ENCODE results near the gene ARFGAP1.
A peak's percentile ranks its signal among the peaks of the same experiment; 100 is the strongest.

ARFGAP1 gene

GRCh38 chr20:63243604-63244247 lies 28.9 kb upstream of the ARFGAP1 start:
- TF ChIP-seq, protein P1, sequence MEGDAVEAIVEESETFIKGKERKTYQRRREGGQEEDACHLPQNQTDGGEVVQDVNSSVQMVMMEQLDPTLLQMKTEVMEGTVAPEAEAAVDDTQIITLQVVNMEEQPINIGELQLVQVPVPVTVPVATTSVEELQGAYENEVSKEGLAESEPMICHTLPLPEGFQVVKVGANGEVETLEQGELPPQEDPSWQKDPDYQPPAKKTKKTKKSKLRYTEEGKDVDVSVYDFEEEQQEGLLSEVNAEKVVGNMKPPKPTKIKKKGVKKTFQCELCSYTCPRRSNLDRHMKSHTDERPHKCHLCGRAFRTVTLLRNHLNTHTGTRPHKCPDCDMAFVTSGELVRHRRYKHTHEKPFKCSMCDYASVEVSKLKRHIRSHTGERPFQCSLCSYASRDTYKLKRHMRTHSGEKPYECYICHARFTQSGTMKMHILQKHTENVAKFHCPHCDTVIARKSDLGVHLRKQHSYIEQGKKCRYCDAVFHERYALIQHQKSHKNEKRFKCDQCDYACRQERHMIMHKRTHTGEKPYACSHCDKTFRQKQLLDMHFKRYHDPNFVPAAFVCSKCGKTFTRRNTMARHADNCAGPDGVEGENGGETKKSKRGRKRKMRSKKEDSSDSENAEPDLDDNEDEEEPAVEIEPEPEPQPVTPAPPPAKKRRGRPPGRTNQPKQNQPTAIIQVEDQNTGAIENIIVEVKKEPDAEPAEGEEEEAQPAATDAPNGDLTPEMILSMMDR (IDR thresholded peaks at IDR 0.05), result no peak
- no peak overlapping the region for H3K4me3 Mint-ChIP-seq
- DNase-seq, result no peak
- H3K4me1 Mint-ChIP-seq, result peaks cover 49% of the 10 kb centered on the region
- peaks cover 3% of the 10 kb centered on the region for H3K27me3 Mint-ChIP-seq (ENCODE audit: low read depth, poor library complexity)
- H3K9me3 Mint-ChIP-seq, result peaks cover 3% of the 10 kb centered on the region
- H3K36me3 Mint-ChIP-seq (ENCODE audit: low read depth), result peaks cover 3% of the 10 kb centered on the region
- H3K27ac Mint-ChIP-seq, result no peak overlapping the region

GRCh38 chr20:63244468-63244867 lies 28.1 kb upstream of the ARFGAP1 start:
- Mint-ChIP-seq H3K4me3 (no peak overlapping the region), H3K27me3 (ENCODE audit: low read depth, poor library complexity) (peaks cover 6% of the 10 kb centered on the region), H3K9me3 (peaks cover 8% of the 10 kb centered on the region)

DNA sequence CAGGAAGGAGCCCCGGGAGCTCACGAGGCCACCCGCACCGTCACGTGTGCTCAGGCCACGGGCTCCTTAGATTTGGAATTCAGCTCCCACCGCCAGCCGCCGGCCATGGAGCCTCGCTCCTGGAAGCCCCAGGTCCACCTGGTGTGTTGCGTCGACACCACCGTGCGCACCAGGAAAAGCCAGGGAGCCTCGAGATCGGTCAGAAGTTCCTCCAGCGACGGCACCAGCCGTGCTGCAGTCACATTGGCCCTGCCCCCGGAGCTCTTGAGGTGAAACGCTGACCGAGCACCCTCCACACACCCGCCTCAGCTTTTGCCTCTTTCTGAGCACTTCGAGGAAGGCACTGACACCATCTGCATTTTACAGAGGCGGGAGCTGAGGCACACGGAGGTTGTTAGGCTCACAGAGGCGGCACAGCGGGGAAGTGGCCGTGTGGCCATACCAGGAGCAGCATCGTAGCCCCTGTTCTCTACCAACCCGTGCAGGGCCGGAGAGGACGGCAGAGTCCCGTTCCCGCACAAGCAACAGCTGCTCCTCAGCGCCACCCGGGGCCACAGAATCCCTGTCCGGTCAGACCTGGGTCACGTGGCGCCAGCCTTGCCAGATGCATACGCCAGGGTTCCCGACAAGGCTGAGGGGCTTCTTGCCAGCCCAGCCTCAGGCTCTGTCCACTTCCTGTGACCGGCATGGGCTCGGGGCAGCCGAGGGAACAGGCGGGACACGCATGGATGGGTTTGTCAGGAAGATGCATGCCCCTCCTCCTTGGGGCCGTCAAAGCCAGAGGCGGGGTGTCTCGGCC lies 25.9 kb upstream of the ARFGAP1 start:
- Mint-ChIP-seq H3K4me1 (peaks cover 71% of the 10 kb centered on the region), H3K36me3 (ENCODE audit: low read depth) (peaks cover 19% of the 10 kb centered on the region), H3K27me3 (ENCODE audit: low read depth, poor library complexity) (peaks cover 13% of the 10 kb centered on the region), H3K27ac (no peak overlapping the region), H3K4me3 (no peak overlapping the region), H3K9me3 (peaks cover 23% of the 10 kb centered on the region)
- peak; percentile 70 for DNase-seq
- TF ChIP-seq, protein P1 (IDR thresholded peaks at IDR 0.05), result no peak

More at GRCh38 chr20:63244468-63244867, 28.1 kb upstream of the ARFGAP1 start:
- Mint-ChIP-seq H3K36me3 (ENCODE audit: low read depth) (peaks cover 11% of the 10 kb centered on the region), H3K4me1 (peaks cover 56% of the 10 kb centered on the region), H3K27ac (no peak overlapping the region)
- DNase-seq, result no peak
- TF ChIP-seq, protein P1 (IDR thresholded peaks at IDR 0.05), result no peak

DNA sequence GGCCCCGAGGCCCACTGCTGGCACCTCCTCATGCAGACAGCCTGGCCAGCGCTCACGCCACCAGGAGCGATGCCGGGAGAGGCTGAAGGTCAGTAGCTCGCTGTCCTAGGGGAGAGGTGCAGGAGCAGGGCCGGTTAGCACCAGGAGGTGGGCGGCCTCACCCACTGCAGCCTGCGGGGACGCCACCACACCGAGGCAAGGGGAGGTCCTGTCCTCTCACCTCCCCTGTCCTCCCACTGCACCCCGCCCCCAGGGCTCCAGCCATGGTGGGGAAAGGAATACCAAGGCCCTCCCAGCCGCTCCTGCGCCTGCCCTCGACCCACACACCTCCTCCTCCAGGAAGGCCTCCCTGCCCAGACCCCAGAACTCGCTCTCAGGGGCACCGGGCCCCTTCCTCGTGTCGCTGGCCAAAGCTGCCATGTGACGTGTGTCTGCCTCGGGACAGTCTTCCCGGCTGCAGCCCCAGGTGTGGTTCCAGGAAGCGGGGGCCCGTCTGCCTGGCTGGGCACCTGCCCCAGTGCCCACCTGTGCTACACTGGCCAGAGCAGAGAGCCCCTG lies 24.9 kb upstream of the ARFGAP1 start:
- Mint-ChIP-seq H3K4me3 (no peak overlapping the region), H3K4me1 (peaks cover 70% of the 10 kb centered on the region), H3K9me3 (peaks cover 23% of the 10 kb centered on the region), H3K36me3 (ENCODE audit: low read depth) (peaks cover 19% of the 10 kb centered on the region), H3K27ac (no peak overlapping the region), H3K27me3 (ENCODE audit: low read depth, poor library complexity) (peaks cover 24% of the 10 kb centered on the region)
- DNase-seq, result no peak
- TF ChIP-seq, protein P1 (IDR thresholded peaks at IDR 0.05), result no peak

GRCh38 chr20:63248835-63249591 lies 23.6 kb upstream of the ARFGAP1 start:
- no peak for DNase-seq
- Mint-ChIP-seq H3K4me3 (peak overlapping the region; percentile 66), H3K36me3 (ENCODE audit: low read depth) (peaks cover 19% of the 10 kb centered on the region), H3K4me1 (peaks cover 67% of the 10 kb centered on the region), H3K27ac (peak overlapping the region; percentile 66), H3K9me3 (peaks cover 23% of the 10 kb centered on the region), H3K27me3 (ENCODE audit: low read depth, poor library complexity) (peaks cover 36% of the 10 kb centered on the region)
- TF ChIP-seq, protein P1 (IDR thresholded peaks at IDR 0.05), result no peak
